GM21381 (cell line): ENCODE measurements around the gene SLC22A12.
"Not testable (repeated sequence)": the region's sequence is repeated elsewhere in the genome, so short reads cannot be mapped to it uniquely, and the experiment has no call there.

ENCODE experiments used
- ATAC-seq: cut with Tn5 transposase; IDR thresholded peaks from one replicate; pipeline ENCODE4 v1.9.1; 2021; ENCODE audit warnings: mild to moderate bottlenecking, moderate library complexity; ENCODE audit not compliant: unreplicated experiment

SLC22A12 gene

DNA sequence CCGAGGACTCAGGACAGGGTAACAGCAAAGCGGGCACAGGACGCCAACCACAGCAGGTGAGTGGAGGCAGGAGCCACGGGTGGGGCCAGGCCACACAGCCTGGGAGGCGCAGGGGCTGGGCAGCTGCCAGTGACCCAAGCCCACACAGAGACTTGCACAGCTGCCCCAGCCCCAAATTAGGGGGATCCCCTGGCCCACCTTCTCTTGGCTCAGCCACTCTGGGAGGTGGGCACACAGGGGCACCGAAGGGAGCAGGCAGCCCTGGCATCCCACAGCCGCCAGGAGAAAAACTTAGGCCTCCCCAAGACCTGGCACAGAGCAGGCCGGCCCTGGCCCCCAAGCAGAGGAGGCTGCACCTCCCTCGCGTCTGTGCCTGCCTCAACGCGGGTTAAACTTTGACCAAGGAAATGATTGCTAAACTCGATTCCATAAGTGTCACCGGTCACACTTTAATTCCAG lies at the start of gene SLC22A12:
Gene SLC22A12 (plus strand): TSS at position 458 of the 459 bp plus-strand sequence. CDS start 337 bp downstream, outside the sequence.
- no peak for ATAC-seq

DNA sequence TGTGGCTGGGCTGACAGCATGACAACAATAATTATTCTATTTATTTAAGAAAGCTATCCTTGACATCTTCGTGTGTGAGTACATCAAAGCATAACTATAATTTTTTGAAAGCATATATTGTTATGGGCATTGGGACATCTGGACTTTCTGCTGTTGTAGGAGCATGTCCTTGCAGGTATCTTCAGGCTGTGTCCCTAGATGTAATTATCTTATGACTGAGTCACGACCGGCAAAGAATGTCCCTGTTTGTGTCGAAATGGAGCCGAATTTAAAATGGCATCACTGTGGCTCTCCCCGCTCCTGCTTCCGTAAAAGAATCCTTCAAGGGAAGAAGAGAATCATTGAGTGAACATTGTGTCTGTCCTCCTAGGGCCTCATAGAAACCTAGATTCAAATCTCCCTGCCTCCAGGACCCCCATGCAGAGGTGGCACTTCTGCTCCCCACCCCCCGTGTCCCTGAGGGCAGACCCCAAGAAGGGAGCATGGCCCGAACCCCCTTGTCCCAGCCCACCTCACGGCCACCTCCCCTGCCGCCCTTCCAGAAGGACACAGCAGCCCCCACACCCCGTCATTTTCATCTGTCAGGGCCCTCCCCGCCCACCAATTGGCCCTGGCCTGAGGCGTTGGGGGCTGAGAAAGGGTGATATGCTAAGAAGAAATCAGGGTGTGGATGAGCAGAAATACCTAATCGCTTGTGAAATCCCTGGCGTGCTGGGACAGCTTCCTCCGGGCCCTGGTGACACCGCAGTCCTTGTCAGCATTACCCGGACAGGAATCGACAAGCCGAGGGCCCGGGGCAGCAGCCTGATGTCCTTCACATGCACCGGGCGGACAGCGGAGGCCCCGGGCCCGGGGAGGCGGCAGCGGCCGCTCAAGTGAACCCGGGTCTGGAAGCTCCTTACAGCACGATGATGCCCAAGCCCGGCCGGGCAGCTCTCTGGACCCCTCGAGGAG lies 48.6 kb upstream of the SLC22A12 start:
- no peak for ATAC-seq

DNA sequence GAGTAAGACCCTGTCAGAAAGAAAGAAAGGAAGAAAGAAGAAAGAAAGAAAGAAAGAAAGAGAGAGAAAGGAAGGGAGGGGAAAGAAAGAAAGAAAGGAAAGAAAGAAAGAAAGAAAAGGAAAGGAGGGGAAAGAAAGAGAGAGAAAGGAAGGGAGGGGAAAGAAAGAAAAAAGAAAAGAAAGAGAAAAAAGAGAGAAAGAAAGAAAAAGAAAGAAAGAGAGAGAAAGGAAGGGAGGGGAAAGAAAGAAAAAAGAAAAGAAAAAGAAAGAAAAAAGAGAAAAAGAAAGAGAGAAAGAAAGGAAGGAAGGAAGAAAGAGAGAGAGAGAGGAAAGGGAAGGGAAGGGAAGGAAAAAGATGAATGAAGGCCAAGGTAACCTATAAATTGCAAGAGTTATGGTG lies 47.2 kb upstream of the SLC22A12 start:
- no peak for ATAC-seq

DNA sequence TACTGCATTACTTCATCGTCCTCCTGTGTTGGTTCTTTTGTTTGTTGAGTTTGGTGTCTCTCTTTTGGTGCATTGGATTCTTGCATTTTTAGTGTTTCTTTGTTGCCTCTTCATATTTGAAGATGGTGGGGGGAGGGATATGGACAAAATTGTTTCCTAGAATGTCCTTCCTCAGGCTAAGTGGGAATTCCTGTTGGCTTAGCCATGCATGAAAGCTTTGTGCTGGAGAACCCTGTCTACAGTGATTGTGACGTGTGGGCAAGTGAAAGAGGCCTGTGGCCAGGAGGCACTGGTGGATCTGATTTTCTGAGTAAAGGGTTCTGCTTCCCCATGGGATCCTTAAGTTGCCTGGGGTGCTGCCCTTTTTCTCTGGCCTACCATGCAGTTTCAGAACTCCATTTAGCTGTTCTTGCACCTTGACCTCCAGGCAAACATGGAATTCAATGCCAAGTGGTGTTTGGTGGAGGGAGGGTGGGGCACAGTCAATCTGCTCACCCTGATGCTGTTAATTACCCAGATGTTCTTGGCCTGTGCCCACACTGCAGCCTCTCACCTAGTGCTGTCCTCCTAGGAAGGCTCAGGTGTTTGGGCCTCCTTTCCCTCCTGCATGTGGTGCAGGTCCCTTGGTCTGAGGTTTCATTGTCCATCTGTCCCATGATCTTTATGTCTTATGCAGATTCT lies 46.3 kb upstream of the SLC22A12 start:
- no peak for ATAC-seq

DNA sequence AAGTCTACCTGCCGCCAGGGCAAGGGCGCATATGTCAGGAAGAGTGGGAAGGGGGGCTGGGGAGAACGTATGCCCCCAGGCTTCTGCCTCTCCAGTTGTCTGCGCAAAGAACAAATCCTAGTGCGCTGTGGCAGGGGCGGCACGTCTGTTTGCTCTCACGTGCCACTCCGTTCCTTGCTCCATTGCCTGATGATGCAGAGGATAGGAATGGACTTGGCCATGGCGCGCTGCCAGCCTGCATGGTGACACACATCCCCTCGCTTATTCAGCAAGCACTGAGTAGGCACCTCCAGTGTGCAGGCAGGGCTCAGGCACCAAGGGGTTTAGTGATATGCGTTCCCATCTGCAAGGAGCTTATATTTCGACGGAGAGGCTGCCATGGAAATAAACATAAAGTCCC lies 45.4 kb upstream of the SLC22A12 start:
- no peak for ATAC-seq

DNA sequence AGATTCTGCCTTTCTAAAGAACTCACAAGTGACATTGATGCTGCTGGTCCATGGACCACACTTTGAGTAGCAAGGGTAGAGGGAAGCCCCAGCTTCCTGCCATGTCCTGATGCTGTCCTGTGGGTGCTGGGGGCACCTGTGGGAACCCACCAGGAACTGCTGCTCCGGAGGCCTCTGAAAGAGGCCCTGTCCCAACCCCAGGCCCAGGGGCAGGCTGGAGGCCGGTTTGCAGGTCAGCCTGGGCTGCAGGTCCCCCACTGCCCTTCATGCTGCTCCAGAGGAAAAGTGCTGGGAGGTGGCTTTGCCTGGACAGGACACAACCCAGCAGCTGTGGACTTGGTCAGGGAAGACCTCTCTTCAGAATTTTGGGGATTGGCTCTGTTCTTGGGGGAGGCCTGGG lies 44.8 kb upstream of the SLC22A12 start:
- ATAC-seq, result no peak

DNA sequence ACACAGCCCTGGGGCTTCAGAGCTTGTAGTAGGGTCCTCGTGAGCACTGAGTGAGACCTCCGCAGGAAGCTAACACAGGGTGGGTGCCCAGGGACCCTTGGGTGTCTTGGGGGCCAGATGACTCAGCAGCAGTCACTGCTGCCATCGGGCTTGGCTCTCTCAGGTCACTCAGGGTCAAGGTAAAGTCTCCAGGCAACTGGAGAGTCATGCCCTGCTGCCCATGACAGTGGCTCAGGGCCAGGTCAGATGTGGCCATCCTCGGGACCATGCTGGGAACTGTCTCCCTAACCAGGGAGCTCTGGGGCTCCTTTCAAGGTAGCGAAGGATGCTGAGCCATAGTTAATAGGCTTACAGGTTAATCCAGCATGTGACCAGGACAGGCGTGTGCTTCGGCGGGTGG lies 44.4 kb upstream of the SLC22A12 start:
- no peak for ATAC-seq

DNA sequence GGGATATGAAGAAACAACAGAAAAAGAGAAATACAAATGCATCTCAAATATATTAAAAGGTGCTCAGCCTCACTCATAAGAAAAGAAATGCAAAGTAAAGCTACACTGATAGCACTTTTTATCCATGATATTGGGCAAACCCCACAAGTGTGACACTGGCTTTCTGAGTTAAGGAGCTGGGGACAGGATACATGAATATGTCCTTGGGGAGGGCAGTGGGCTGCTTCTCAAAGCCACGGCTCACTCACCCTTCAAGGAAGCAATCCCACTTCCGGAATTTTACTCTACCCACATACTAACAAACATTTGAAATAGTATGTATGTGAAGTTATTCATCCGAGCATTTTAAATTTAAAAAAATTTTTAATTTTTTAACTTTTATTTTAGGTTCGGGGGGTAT lies 41.1 kb upstream of the SLC22A12 start:
- no peak for ATAC-seq

DNA sequence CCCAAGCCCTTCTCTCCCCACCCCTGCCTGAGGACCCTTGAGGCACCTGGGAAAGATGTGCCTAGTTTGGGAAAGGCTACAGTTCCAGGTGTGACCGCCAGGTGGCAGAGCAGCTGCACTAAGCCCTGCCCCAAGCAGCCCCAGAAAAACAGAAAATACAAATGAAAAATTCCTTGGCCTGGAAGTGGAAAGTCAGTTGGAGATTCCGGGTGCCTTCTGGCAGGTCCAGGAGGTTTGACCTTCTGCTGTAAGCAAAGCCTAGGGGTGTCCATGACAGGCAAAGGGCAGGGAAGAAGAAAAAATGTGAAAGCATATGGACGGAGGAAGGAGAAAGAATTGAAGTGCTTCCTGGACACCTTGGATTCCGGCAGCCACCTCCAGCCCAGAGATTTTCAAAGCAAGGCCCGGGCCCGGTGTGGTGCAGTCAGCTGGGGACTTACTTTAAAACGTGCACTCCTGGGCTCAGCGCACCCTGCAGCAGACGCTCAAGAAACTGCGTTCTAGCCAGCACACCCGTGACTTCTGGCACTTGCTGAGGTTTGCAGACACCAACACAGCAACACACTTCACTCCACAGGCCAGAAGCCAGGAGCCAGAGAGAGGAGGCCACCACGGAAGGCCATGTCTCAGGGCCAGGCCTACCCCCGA lies 37.3 kb upstream of the SLC22A12 start:
- no peak for ATAC-seq

DNA sequence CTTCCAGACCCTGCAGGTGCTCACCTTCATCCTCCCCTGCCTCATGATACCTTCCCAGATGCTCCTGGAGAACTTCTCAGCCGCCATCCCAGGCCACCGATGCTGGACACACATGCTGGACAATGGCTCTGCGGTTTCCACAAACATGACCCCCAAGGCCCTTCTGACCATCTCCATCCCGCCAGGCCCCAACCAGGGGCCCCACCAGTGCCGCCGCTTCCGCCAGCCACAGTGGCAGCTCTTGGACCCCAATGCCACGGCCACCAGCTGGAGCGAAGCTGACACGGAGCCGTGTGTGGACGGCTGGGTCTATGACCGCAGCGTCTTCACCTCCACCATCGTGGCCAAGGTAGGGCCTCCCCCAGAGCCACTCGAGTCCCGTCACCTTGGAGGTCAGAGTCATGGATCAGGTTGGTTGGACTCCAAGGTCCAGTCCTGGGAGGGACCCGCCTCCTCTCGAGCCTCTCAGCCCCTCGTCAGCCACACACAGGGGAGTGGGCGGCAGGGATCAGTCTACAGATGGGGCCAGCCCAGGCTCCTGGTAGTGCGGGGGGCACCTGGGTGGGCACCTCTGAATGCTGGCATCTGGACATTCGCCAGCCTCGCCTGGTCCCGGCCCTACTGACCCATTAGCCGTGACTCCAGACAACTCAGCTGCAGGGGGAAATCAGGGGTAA lies 34.8 kb upstream of the SLC22A12 start:
- no peak for ATAC-seq

DNA sequence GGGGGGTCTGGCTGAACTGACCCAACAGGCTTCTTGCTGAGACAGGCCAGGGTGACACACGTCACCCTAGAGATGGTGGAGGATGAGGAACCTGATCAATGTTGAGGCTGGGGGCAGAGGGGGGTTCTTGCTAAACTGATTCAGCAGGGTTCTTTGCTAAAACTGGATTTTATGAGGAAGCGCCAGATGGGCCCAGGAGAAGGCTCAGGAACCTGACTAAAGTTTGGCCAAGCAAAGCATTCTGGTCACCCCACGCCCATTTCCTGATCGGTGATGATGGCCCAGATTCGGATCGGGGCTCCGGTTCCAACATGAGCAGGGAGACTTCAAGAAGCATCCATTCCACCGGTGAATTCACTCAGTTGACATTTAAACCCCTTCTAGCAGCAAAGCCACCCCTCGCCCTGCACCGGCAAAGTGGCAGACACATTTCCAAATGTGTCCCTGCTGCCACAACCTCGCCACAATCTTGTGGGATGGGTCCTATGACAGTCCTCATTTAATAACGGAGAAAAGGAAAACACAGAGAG lies 34.2 kb upstream of the SLC22A12 start:
- no peak for ATAC-seq

DNA sequence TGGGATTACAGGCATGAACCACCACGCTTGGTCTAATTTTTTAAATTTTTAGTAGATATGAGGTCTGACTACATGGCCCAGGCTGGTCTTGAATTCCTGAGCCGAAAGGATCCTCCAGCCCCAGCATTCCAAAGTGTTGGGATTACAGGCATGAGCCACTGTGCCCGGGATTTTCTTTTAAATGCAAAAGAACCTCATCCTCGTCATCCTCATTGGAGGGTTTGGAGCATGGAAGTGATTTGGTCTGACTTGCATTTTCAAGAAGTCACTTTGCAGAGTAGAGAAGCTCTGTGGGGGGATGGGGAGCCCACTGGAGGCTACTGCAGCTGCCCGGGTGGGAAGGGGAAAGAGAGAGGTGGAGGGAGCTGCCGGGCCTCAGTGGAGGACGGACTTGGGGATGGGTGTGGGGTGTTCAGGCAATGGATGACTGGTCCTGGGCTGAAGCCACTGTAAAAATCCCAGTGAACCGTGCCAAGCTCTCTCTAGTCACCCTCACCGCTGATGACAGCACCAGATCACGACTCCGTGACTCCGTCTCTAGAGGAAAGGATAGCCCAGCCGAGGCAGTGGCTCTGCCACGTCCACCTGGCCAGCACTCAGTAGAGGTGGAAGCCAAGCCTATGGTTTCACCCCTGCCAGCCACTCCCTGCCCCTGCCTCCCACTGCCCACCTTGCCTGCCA lies 32.8 kb upstream of the SLC22A12 start:
- no peak for ATAC-seq

DNA sequence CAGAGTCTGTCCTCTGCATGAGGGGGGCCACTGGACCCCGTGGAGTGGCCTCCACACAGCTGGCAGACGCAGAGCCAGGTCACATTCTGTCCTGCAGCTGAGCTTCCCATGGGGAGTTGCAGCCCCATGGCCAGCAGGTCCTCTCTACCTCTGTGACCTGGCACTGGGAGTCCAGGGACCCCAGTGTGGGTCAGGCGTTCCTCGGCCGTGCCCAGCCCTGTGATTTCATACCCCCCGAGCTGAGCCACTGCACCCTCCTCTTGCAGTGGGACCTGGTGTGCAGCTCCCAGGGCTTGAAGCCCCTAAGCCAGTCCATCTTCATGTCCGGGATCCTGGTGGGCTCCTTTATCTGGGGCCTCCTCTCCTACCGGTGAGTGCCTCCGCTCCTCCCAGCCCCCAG lies 32.2 kb upstream of the SLC22A12 start:
- ATAC-seq, result no peak

DNA sequence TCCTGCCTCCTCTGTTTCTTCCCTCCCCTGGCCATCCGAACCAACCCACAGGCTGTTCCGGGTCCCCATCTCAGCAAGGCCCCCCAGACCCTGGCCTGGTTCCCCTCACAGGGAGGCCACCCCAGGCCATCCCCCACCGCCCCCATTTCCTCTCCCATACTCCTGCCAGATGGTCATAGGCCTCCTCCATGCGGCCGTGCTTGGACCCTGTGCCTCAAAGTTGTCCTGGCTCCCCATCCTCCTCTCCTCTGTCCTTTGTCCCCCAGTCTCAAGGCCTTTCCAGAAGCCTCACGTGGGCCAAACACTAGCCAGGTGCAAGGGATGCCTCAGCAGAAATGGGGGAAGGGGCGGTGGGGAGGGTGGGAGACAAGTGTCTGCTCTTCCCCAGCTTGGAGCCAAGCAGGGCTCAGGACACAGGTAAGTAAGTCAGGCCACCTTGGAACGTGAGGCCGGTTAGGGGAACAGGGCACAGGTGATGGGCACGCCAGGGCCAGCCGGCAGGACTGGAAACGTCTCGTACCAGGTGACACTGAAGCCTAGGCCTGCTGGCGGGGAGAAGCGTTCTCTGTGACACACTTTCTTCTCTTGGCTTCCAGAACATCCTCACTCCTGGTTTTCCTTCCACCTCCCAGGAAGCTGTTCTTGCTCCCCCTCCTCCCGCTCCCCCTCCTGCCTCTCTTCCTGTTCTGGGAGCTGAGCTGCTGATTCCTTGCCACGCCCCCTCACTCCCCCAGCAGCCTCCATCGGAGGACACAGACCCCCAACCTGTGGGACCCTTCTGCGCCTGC lies 31.5 kb upstream of the SLC22A12 start:
- ATAC-seq, result no peak

DNA sequence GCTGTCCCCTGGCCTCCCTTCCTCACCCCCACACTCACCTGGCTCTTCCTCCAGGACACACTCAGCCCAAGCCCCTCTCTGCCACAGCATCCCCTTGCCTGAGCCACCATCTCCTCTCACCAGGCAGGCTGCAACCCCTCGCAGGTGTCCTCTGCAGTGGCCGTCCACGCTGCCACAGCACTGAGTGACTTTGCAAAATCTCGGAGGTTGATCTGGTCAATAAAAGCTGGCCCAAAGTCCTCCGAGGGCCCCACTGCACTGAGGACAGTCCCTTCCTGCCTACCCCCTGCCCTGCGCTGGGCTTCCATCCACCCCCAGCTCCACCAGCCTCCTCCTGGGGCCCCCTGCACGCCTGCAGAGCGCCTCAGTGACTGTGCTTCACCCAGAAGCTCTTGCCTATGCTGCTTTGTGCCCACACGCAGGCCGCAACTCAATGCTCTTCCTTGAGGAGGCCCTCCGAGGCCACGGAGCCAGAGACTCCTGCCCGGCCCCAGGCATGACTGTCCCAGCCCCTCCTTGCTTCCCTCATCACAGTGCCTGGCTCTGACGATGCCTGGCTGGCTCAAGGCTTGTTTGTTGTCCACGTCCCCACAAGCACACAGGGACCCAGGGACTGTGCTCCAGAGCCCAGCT lies 30.8 kb upstream of the SLC22A12 start:
- ATAC-seq, result no peak

DNA sequence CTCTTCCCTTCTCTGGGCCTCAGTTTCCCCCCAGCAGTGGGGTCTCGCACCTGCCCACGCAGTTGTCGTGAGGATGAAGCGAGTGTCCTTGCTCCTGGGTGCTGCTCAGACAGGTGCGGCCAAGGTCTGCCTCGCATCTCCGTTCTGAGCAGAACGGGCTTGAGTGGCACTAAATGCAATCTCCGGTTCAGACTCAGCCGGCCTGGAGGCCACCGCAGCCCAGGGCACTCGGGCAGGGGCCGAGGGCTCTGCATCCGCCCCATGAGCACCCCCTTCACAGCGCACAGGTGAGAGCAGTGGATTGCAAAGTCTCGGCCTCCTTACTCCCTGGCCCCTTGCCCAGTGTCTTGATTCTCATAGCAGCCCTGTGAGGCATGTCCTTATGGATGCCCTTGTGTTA lies 30.1 kb upstream of the SLC22A12 start:
- ATAC-seq, result no peak

DNA sequence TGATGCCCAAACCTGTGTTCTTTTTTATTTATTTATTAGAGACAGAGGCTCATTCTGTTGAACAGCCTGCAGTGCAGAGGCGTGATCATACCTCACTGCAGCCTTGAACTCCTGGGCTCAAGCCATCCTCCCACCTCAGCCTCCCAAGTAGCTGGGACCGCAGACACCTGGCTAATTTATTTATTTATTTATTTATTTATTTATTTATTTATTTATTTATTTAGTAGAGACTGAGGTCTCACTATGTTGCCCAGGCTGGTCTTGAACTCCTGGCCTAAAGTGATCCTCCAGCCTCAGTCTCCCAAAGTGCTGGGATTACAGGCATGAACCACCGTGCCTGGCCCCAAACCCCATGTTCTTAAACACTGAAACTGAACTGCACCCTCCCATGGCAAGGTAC lies 29.6 kb upstream of the SLC22A12 start:
- not testable (repeated sequence) for ATAC-seq

DNA sequence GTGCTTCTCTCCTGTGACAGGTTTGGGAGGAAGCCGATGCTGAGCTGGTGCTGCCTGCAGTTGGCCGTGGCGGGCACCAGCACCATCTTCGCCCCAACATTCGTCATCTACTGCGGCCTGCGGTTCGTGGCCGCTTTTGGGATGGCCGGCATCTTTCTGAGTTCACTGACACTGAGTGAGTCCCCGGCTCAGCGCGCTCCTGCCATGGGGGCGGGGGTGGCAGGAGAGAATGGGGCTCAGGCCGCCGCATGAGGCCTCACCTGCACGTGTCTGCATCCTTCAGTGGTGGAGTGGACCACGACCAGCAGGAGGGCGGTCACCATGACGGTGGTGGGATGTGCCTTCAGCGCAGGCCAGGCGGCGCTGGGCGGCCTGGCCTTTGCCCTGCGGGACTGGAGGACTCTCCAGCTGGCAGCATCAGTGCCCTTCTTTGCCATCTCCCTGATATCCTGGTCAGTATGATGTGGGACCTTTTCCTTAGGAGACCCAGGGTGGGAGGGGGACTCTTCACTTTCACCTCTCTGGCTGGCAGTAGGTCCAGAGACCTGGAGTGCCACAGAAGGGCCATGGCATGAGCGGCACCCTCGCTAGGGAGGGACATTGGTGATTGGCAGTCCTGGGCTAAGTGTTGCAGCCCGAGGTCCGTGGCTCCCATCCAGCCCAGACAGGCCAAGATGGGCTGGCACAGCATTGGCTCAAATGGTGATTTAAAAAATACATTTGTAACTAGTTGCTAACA lies 28.9 kb upstream of the SLC22A12 start:
- no peak for ATAC-seq
